AG04449 (cell line): ENCODE data around the gene MCRS1.

ENCODE experiments used
- CTCF ChIA-PET: fragments of 350-600 bp; formaldehyde crosslinking; extraction: SDS; loops from one replicate; lab custom pipeline; 2021; ENCODE audit warnings: antibody characterized with exemption; lab: Yijun Ruan, JAX
- POLR2A ChIA-PET: fragments of 400-600, 350-600 bp; formaldehyde crosslinking; extraction: SDS; loops from one replicate; lab custom pipeline; 2020; ENCODE audit warnings: antibody characterized with exemption, inconsistent platforms; lab: Yijun Ruan, JAX
- DNase-seq: peaks from one replicate; pipeline ENCODE4 v3.0.0-alpha.2; 2010; ENCODE audit warnings: low read depth, low spot score
- H3K4me3 ChIP-seq: 2 replicates; pipeline ENCODE4 v1.5.1; 2011; ENCODE audit warnings: low read depth, mild to moderate bottlenecking, control low read depth, low read length
- CTCF ChIP-seq: IDR thresholded peaks from one replicate; pipeline ENCODE4 v1.5.1; 2011; ENCODE audit warnings: mild to moderate bottlenecking, moderate library complexity, low read length, control low read depth, inconsistent platforms; ENCODE audit not compliant: insufficient read depth; ENCODE audit errors: missing control alignments

Gene MCRS1

GRCh38 chr12:49564686-49565405 is 3.1 kb downstream of the MCRS1 start:
- ChIA-PET CTCF (interaction anchor here (0.7 to 1.3 kb wide), 2 partner anchors 16 to 206 kb away, joined by 3 to 9 read pairs; no protein-coding TSS in a partner anchor), POLR2A (no interaction called here)
- no peak for TF ChIP-seq CTCF
- H3K4me3 ChIP-seq, result no peak overlapping the region
- DNase-seq, result no peak

GRCh38 chr12:49563951-49564685 is 3.8 kb downstream of the MCRS1 start:
- ChIA-PET POLR2A (interaction anchor here (0.5 kb wide), 1 partner anchor 19 kb away, joined by 3 read pairs; no protein-coding TSS in a partner anchor), CTCF (interaction anchor here (0.7 to 2.3 kb wide), 4 partner anchors 11 to 218 kb away, joined by 3 to 9 read pairs (median 6); partner anchors contain the start of gene DNAJC22)
- no peak overlapping the region for H3K4me3 ChIP-seq
- no peak for TF ChIP-seq CTCF
- DNase-seq, result no peak

GRCh38 chr12:49562831-49563230 is 5.1 kb downstream of the MCRS1 start:
- ChIA-PET POLR2A (no interaction called here), CTCF (interaction anchor here (1.5 to 2.3 kb wide), 3 partner anchors 9 to 204 kb away, joined by 5 to 8 read pairs (median 5); no protein-coding TSS in a partner anchor)
- no peak for TF ChIP-seq CTCF
- H3K4me3 ChIP-seq, result no peak overlapping the region
- DNase-seq, result no peak

- TF ChIP-seq CTCF, result no peak
- ChIA-PET CTCF (interaction anchor here (1.5 to 2.3 kb wide), 4 partner anchors 9 to 204 kb away, joined by 5 to 8 read pairs (median 6); no protein-coding TSS in a partner anchor), POLR2A (no interaction called here)
- no peak for DNase-seq
- no peak overlapping the region for H3K4me3 ChIP-seq
Observed at GRCh38 chr12:49562233-49562632, 5.7 kb downstream of the MCRS1 start.

GRCh38 chr12:49560695-49561094 is 7.2 kb downstream of the MCRS1 start:
- no peak overlapping the region for H3K4me3 ChIP-seq
- no peak for TF ChIP-seq CTCF
- no peak for DNase-seq
- POLR2A ChIA-PET, result interaction anchor here (1.1 kb wide), 1 partner anchor 12 kb away, joined by 3 read pairs; no protein-coding TSS in a partner anchor
- CTCF ChIA-PET, result interaction anchor here (1.8 to 2.7 kb wide), 2 partner anchors 8 to 9 kb away, joined by 6 to 7 read pairs; no protein-coding TSS in a partner anchor
